Keratinocyte (primary cell): Measurements from ENCODE around the gene FAM20B.

ENCODE experiments used
- EZH2 ChIP-seq: IDR thresholded peaks from one replicate; pipeline ENCODE4 v1.6.1; 2012; ENCODE audit warnings: inconsistent platforms, mild to moderate bottlenecking, low read length, moderate library complexity
- TF ChIP-seq, protein P1 (sequence below), 3 experiments: IDR thresholded peaks in 1 of 3; conservative IDR thresholded peaks in 1 of 3; optimal IDR thresholded peaks in 1 of 3; 2 replicates in 2 of 3; 3 replicates in 1 of 3; pipeline versions ENCODE3 to v1.5.1; 2011; ENCODE audit warnings: low read length in 3 of 3, mild to moderate bottlenecking in 3 of 3, moderate library complexity in 2 of 3, control low read depth in 1 of 3, inconsistent platforms in 1 of 3; ENCODE audit not compliant: insufficient read depth in 2 of 3; ENCODE audit errors: extremely low read depth in 1 of 3

DNA sequence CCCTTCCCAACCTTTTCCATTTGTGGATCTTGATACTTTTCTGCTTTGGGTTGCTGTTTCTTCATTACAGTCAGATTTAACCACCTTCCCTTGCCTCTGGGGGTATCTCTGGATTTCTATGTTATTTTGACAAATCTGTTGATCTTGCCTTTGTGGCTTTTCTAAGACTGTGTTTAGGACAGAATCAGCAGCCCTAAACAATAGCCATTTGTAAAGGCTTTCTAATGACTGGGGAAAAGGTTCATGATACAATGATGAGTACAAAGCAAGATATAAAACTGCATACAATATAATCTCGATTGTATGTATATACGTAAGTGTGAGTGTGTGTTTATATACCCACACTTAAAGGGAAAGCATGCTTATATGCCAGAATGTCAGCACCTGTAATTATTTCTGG, 27.8 kb downstream of the FAM20B start:
- TF ChIP-seq, protein P1, sequence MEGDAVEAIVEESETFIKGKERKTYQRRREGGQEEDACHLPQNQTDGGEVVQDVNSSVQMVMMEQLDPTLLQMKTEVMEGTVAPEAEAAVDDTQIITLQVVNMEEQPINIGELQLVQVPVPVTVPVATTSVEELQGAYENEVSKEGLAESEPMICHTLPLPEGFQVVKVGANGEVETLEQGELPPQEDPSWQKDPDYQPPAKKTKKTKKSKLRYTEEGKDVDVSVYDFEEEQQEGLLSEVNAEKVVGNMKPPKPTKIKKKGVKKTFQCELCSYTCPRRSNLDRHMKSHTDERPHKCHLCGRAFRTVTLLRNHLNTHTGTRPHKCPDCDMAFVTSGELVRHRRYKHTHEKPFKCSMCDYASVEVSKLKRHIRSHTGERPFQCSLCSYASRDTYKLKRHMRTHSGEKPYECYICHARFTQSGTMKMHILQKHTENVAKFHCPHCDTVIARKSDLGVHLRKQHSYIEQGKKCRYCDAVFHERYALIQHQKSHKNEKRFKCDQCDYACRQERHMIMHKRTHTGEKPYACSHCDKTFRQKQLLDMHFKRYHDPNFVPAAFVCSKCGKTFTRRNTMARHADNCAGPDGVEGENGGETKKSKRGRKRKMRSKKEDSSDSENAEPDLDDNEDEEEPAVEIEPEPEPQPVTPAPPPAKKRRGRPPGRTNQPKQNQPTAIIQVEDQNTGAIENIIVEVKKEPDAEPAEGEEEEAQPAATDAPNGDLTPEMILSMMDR (optimal IDR thresholded peaks at IDR 0.05 in 1 of 3, IDR thresholded peaks at IDR 0.05 in 1 of 3, conservative IDR thresholded peaks at IDR 0.05 in 1 of 3; ENCODE audit: extremely low read depth in 1 of 3, insufficient read depth in 2 of 3, low read length in 3 of 3): no peak
- no peak for TF ChIP-seq EZH2
